WTC11 (cell line): ENCODE results near the gene AADAT. TPM values are rescaled to one million over a fixed set of nuclear protein-coding genes. Genes with fewer than 3 reads are reported as not detected.
"Not testable (repeated sequence)": the region's sequence is repeated elsewhere in the genome, so short reads cannot be mapped to it uniquely, and the experiment has no call there.

Experiments
- ATAC-seq: fragments of 200-7000 bp; cut with Tn5 transposase; 2 replicates; pipeline ENCODE4 v1.10.0; 2021; ENCODE audit warnings: mild to moderate bottlenecking, moderate library complexity
- CTCF ChIA-PET: fragments of 300-600 bp; sonication (Branson Sonifier 250); formaldehyde crosslinking; loops from one replicate; lab custom pipeline; 2021; ENCODE audit warnings: antibody characterized with exemption; lab: Charles Lee
- POLR2A ChIA-PET: fragments of 350-600 bp; sonication (Branson Sonifier 250); formaldehyde crosslinking; loops from one replicate; lab custom pipeline; 2021; ENCODE audit warnings: antibody characterized with exemption; lab: Charles Lee
- DNase-seq: peaks from one replicate; pipeline ENCODE4 v3.0.0; 2021; ENCODE audit warnings: low spot score
- H3K27ac Mint-ChIP-seq: 2 replicates; pipeline ENCODE4 v1.8.0; 2021; ENCODE audit warnings: mixed read lengths
- H3K27me3 Mint-ChIP-seq: 2 replicates; pipeline ENCODE4 v1.8.0; 2021; ENCODE audit warnings: low read depth, mild to moderate bottlenecking, moderate library complexity, mixed read lengths
- H3K36me3 Mint-ChIP-seq: 2 replicates; pipeline ENCODE4 v1.8.0; 2021; ENCODE audit warnings: mixed read lengths
- H3K4me1 Mint-ChIP-seq: 2 replicates; pipeline ENCODE4 v1.8.0; 2022; ENCODE audit warnings: mixed read lengths
- H3K4me3 Mint-ChIP-seq: 2 replicates; pipeline ENCODE4 v1.8.0; 2021; ENCODE audit warnings: mild to moderate bottlenecking, moderate library complexity, mixed read lengths
- H3K9me3 Mint-ChIP-seq: 2 replicates; pipeline ENCODE4 v1.8.0; 2021; ENCODE audit warnings: mixed read lengths
- ATF1 ChIP-seq: sonication (generic); formaldehyde crosslinking; IDR thresholded peaks from 2 replicates; pipeline ENCODE4 v1.8.1; 2023; ENCODE audit warnings: mild to moderate bottlenecking, moderate library complexity, missing genetic modification reagents
- ERG ChIP-seq: fragments of 250-450 bp; sonication (Bioruptor Pico); IDR thresholded peaks from 2 replicates; pipeline ENCODE4 v1.8.0; 2021; ENCODE audit warnings: mild to moderate bottlenecking
- FOXP1 ChIP-seq: sonication (generic); formaldehyde crosslinking; IDR thresholded peaks from 2 replicates; pipeline ENCODE4 v1.8.0; 2022; ENCODE audit warnings: missing genetic modification reagents, mild to moderate bottlenecking, moderate library complexity, borderline replicate concordance
- HMGA2 ChIP-seq: fragments of 250-450 bp; sonication (Bioruptor Pico); IDR thresholded peaks from 2 replicates; pipeline ENCODE4 v1.4.0; 2021; ENCODE audit warnings: mild to moderate bottlenecking, moderate library complexity
- IRF1 ChIP-seq: sonication (generic); formaldehyde crosslinking; IDR thresholded peaks from 2 replicates; pipeline ENCODE4 v1.8.0; 2023; ENCODE audit warnings: missing genetic modification reagents
- MYBL2 ChIP-seq: sonication (generic); formaldehyde crosslinking; IDR thresholded peaks from 2 replicates; pipeline ENCODE4 v1.8.1; 2023; ENCODE audit warnings: mild to moderate bottlenecking, moderate library complexity, missing genetic modification reagents
- NR2C2 ChIP-seq: sonication (generic); formaldehyde crosslinking; IDR thresholded peaks from 2 replicates; pipeline ENCODE4 v1.8.0; 2022; ENCODE audit warnings: mild to moderate bottlenecking, missing genetic modification reagents
- NR3C1 ChIP-seq: sonication (generic); formaldehyde crosslinking; conservative IDR thresholded peaks from 2 replicates; pipeline ENCODE4 v1.8.1; 2023; ENCODE audit warnings: low read depth, mild to moderate bottlenecking, missing genetic modification reagents
- TEAD4 ChIP-seq: sonication (generic); formaldehyde crosslinking; IDR thresholded peaks from 2 replicates; pipeline ENCODE4 v1.8.0; 2022; ENCODE audit warnings: mild to moderate bottlenecking, missing genetic modification reagents
- ZNF317 ChIP-seq: sonication (generic); formaldehyde crosslinking; IDR thresholded peaks from 2 replicates; pipeline ENCODE4 v1.8.1; 2023; ENCODE audit warnings: low read depth, mild to moderate bottlenecking, moderate library complexity, missing genetic modification reagents, borderline replicate concordance
- ZNF416 ChIP-seq: fragments of 250-450 bp; sonication (Bioruptor Pico); IDR thresholded peaks from 2 replicates; pipeline ENCODE4 v1.9.0; 2021; ENCODE audit warnings: mild to moderate bottlenecking, inconsistent platforms
- total RNA-seq: library from RNA; stranded (reverse); gene quantifications from 3 replicates; pipeline ENCODE4 v1.2.3, GENCODE V29; 2021
- TF ChIP-seq, protein P1 (sequence below): sonication (generic); formaldehyde crosslinking; IDR thresholded peaks from 2 replicates; pipeline ENCODE4 v1.8.0; 2022; ENCODE audit warnings: mild to moderate bottlenecking, missing genetic modification reagents
- TF ChIP-seq, protein P2 (sequence below): fragments of 200-600 bp; IDR thresholded peaks from 2 replicates; pipeline ENCODE4 v1.8.0; 2022; ENCODE audit warnings: antibody characterized with exemption
- TF ChIP-seq, protein P3 (sequence below): sonication (generic); formaldehyde crosslinking; IDR thresholded peaks from 2 replicates; pipeline ENCODE4 v1.8.0; 2022; ENCODE audit warnings: mild to moderate bottlenecking, missing genetic modification reagents
- TF ChIP-seq, protein P4 (sequence below): sonication (generic); formaldehyde crosslinking; conservative IDR thresholded peaks from 2 replicates; pipeline ENCODE4 v1.8.1; 2022; ENCODE audit warnings: mild to moderate bottlenecking, missing genetic modification reagents

The AADAT gene
- total RNA-seq, 1 experiment from 2014 or later, result 12.3 TPM

DNA sequence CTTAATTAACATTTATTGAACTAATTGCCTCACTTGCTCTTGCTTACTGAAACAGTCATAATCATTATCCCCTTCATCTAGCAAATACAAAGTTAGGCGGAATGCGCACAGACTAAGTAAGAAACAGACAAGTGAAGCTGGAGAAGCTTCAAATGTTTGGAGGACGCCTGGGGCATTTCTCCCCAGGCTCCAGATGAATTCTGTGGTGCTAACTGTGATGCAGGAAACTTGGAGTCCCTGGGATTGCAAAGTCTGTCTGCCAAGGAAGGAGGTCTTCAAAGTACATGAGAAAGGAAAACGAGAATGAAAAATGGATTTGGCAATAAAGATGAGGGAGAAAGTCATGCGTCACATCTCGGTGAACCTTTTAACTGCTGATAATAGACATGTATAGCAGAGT lies 40.0 kb downstream of the AADAT start:
- ATAC-seq, result no peak
- Mint-ChIP-seq H3K27me3 (no peaks in the 10 kb centered on the region), H3K4me1 (peaks cover 19% of the 10 kb centered on the region), H3K27ac (no peak overlapping the region), H3K9me3 (peaks cover 7% of the 10 kb centered on the region), H3K36me3 (peaks cover 10% of the 10 kb centered on the region)
- DNase-seq, result no peak
- no peak for TF ChIP-seq ATF1 (CRISPR knock-in tag)
- TF ChIP-seq ERG, result no peak
- no peak for TF ChIP-seq NR3C1 (CRISPR knock-in tag)
- TF ChIP-seq FOXP1 (CRISPR knock-in tag), result no peak
- no peak for TF ChIP-seq ZNF416 (CRISPR knock-in tag)
- TF ChIP-seq HMGA2 (CRISPR knock-in tag), result no peak
- TF ChIP-seq, protein P1, sequence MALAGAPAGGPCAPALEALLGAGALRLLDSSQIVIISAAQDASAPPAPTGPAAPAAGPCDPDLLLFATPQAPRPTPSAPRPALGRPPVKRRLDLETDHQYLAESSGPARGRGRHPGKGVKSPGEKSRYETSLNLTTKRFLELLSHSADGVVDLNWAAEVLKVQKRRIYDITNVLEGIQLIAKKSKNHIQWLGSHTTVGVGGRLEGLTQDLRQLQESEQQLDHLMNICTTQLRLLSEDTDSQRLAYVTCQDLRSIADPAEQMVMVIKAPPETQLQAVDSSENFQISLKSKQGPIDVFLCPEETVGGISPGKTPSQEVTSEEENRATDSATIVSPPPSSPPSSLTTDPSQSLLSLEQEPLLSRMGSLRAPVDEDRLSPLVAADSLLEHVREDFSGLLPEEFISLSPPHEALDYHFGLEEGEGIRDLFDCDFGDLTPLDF (CRISPR knock-in tag), result no peak
- TF ChIP-seq NR2C2, result no peak
- no peak for TF ChIP-seq TEAD4 (CRISPR knock-in tag)
- TF ChIP-seq IRF1 (CRISPR knock-in tag), result no peak
- TF ChIP-seq, all 79 proteins: peak for 0
- ChIA-PET CTCF (interaction anchor here (0.8 kb wide), 1 partner anchor 239 kb away, joined by 4 read pairs; no protein-coding TSS in a partner anchor), POLR2A (no interaction called here)
- no peak overlapping the region for H3K4me3 Mint-ChIP-seq

DNA sequence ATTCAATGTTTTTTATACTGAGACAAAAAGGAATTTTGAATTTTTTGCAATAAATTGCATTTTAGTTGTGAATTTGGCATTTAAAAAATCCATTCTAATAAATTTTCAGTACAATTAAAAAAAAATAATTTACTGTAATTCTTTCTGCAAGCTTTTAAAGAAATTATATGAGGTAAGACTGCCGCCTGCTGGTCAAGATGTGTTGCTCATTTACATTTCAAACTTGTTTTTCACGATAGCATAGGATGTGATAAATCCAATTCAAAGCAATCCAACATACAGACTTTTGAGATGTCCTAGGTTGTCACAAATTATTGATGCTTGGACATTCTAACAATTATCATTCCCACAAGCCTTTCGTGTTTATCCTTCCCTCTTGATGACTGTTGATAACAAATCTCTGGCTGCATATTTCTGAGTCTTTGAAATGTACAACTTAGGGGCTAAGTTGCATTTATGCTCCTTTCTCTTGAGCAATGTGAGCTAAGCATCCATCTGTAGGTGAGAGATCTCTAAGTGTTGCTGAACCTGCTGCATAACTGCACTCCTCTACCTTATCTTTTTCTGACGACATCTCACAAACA lies 41.9 kb downstream of the AADAT start:
- CTCF ChIA-PET, result interaction anchor here (0.6 to 2.0 kb wide), 3 partner anchors 17 to 435 kb away, joined by 3 to 18 read pairs (median 8); partner anchors contain the start of gene NEK1
- Mint-ChIP-seq H3K4me1 (peaks cover 13% of the 10 kb centered on the region), H3K9me3 (peaks cover 7% of the 10 kb centered on the region), H3K36me3 (peaks cover 10% of the 10 kb centered on the region), H3K27me3 (no peaks in the 10 kb centered on the region), H3K4me3 (no peak overlapping the region), H3K27ac (no peak overlapping the region)
- ATAC-seq (0 out of 2 replicates have a peak, but pooled peaks have one; percentile 22), DNase-seq (peak; percentile 52)
- POLR2A ChIA-PET, result interaction anchor here (0.6 kb wide), 1 partner anchor 864 kb away, joined by 4 read pairs; no protein-coding TSS in a partner anchor
- TF ChIP-seq, protein P2, sequence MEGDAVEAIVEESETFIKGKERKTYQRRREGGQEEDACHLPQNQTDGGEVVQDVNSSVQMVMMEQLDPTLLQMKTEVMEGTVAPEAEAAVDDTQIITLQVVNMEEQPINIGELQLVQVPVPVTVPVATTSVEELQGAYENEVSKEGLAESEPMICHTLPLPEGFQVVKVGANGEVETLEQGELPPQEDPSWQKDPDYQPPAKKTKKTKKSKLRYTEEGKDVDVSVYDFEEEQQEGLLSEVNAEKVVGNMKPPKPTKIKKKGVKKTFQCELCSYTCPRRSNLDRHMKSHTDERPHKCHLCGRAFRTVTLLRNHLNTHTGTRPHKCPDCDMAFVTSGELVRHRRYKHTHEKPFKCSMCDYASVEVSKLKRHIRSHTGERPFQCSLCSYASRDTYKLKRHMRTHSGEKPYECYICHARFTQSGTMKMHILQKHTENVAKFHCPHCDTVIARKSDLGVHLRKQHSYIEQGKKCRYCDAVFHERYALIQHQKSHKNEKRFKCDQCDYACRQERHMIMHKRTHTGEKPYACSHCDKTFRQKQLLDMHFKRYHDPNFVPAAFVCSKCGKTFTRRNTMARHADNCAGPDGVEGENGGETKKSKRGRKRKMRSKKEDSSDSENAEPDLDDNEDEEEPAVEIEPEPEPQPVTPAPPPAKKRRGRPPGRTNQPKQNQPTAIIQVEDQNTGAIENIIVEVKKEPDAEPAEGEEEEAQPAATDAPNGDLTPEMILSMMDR, result peak; percentile 73
- TF ChIP-seq, protein P3, sequence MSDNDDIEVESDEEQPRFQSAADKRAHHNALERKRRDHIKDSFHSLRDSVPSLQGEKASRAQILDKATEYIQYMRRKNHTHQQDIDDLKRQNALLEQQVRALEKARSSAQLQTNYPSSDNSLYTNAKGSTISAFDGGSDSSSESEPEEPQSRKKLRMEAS (CRISPR knock-in tag), result no peak
- TF ChIP-seq, all 79 proteins: peak for 1

- POLR2A ChIA-PET, H3K27me3 Mint-ChIP-seq, H3K9me3 Mint-ChIP-seq, H3K4me3 Mint-ChIP-seq, ATAC-seq, CTCF ChIA-PET, DNase-seq, H3K27ac Mint-ChIP-seq: not testable (repeated sequence)
- peaks cover 10% of the 10 kb centered on the region for H3K36me3 Mint-ChIP-seq
- peaks cover 13% of the 10 kb centered on the region for H3K4me1 Mint-ChIP-seq
Observed at GRCh38 chr4:170046156-170046555, 43.6 kb downstream of the AADAT start.

DNA sequence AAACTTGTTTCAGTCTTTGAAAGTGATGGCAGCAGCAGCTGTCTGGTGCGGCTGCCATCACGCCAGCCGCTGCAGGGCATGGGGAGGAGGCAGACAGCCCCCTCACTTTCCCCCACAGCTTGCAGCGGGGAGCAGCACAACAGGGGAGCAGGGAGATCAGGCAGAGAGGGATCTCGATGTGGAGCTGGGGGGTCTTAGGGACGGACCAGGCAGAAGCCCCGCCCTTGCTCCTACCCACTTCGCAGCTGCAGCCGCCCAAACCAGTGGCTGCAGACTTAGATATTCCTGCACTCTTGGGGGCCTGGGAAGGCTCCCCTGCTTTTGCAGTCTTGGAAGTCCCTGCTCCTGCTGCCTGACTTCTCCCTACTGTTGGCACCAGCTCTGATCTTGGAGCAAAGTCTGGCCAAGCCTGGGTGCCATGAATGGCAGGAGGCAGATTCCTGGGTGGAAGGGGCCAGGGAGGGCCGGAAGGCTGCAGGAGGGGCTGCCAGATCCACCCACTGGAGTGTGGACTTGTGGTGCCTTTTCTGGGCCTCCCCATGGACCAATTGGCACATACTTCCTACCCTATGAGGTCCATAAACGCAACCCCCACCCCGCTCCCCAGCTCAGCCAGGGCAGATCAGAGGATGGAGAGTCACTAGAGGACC lies 49.6 kb downstream of the AADAT start:
- POLR2A ChIA-PET, result no interaction called here
- ATAC-seq, result no peak
- TF ChIP-seq MYBL2 (no peak), ZNF317 (CRISPR knock-in tag) (no peak), ERG (no peak)
- TF ChIP-seq, protein P1 (CRISPR knock-in tag), result no peak
- TF ChIP-seq, protein P4, sequence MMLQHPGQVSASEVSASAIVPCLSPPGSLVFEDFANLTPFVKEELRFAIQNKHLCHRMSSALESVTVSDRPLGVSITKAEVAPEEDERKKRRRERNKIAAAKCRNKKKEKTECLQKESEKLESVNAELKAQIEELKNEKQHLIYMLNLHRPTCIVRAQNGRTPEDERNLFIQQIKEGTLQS (CRISPR knock-in tag), result no peak

More for the DNA sequence above, 49.6 kb downstream of the AADAT start:
- no peak for DNase-seq
- CTCF ChIA-PET, result no interaction called here
- peaks cover 14% of the 10 kb centered on the region for H3K4me1 Mint-ChIP-seq
- no peak overlapping the region for H3K4me3 Mint-ChIP-seq
- no peak overlapping the region for H3K27ac Mint-ChIP-seq
- no peaks in the 10 kb centered on the region for H3K27me3 Mint-ChIP-seq
- peaks cover 3% of the 10 kb centered on the region; the same call in 1 of the 2 replicates for H3K36me3 Mint-ChIP-seq
- H3K9me3 Mint-ChIP-seq, result peaks cover 4% of the 10 kb centered on the region
